NCI-H748 treated with DMSO at 0.1 percent for 48 hours (cell line): ENCODE data around the gene GFAP.

Experiments
- DNase-seq: peaks from one replicate; lab custom pipeline; 2025; lab: John Stamatoyannopoulos, UW

The GFAP gene

GRCh38 chr17:44862278-44862914, 52.9 kb downstream of the GFAP start:
- DNase-seq: no peak

GRCh38 chr17:44859701-44860100, 55.6 kb downstream of the GFAP start:
- DNase-seq: no peak

GRCh38 chr17:44854192-44854591, 61.1 kb downstream of the GFAP start:
- no peak for DNase-seq
